CD8-positive, alpha-beta memory T cell (primary cell): ENCODE measurements around the gene FAM163A. TPM values are rescaled to one million over a fixed set of nuclear protein-coding genes. Genes with fewer than 3 reads are reported as not detected.
"Not testable (repeated sequence)": the region's sequence is repeated elsewhere in the genome, so short reads cannot be mapped to it uniquely, and the experiment has no call there.

Experiments used
- CTCF ChIA-PET: fragments of 350-600 bp; sonication (Branson Sonifier 250); formaldehyde crosslinking; loops from one replicate; lab custom pipeline; 2021; ENCODE audit warnings: antibody characterized with exemption; lab: Charles Lee
- POLR2A ChIA-PET: fragments of 350-600 bp; sonication (Branson Sonifier 250); formaldehyde crosslinking; loops from one replicate; lab custom pipeline; 2021; ENCODE audit warnings: antibody characterized with exemption; lab: Charles Lee
- DNase-seq, 5 donors: peaks; one replicate each; pipeline versions ENCODE4 v3.0.0 to v3.0.0-alpha.2; 2020 to 2022; ENCODE audit warnings: mixed read lengths in 1 of 5
- H3K27ac ChIP-seq: one replicate; pipeline ENCODE4 v1.7.0; 2013; ENCODE audit warnings: low read depth, mild to moderate bottlenecking, low read length, moderate library complexity
- H3K27me3 ChIP-seq: 2 replicates; pipeline ENCODE4 v1.7.0; 2013; ENCODE audit warnings: low read length, mild to moderate bottlenecking; ENCODE audit not compliant: insufficient read depth, poor library complexity, severe bottlenecking
- H3K36me3 ChIP-seq: 2 replicates; pipeline ENCODE4 v1.7.0; 2013; ENCODE audit warnings: mild to moderate bottlenecking, low read length, moderate library complexity; ENCODE audit not compliant: insufficient read depth
- H3K4me1 ChIP-seq: 2 replicates; pipeline ENCODE4 v1.7.0; 2013; ENCODE audit warnings: mild to moderate bottlenecking, low read length, moderate library complexity; ENCODE audit not compliant: insufficient read depth
- H3K4me3 ChIP-seq: 2 replicates; pipeline ENCODE4 v1.7.0; 2013; ENCODE audit warnings: mild to moderate bottlenecking, low read length
- H3K9me3 ChIP-seq: 2 replicates; pipeline ENCODE4 v1.7.0; 2013; ENCODE audit warnings: mild to moderate bottlenecking, low read length
- H3K27ac Mint-ChIP-seq, 8 donors: one replicate each; pipeline ENCODE4 v1.8.0; 2020 to 2021; ENCODE audit warnings: mixed read lengths in 8 of 8, mild to moderate bottlenecking in 6 of 8, inconsistent platforms in 3 of 8, moderate library complexity in 3 of 8
- H3K27me3 Mint-ChIP-seq, 2 donors: one replicate each; pipeline ENCODE4 v1.8.0; 2020 to 2021; ENCODE audit warnings: mixed read lengths in 2 of 2, mild to moderate bottlenecking in 1 of 2, moderate library complexity in 1 of 2
- H3K36me3 Mint-ChIP-seq, 3 donors: one replicate each; pipeline ENCODE4 v1.8.0; 2020 to 2021; ENCODE audit warnings: mixed read lengths in 3 of 3, inconsistent platforms in 1 of 3, mild to moderate bottlenecking in 1 of 3
- H3K4me1 Mint-ChIP-seq, 3 donors: one replicate each; pipeline ENCODE4 v1.8.0; 2020 to 2021; ENCODE audit warnings: mixed read lengths in 3 of 3, inconsistent platforms in 1 of 3, mild to moderate bottlenecking in 1 of 3
- H3K4me3 Mint-ChIP-seq, 7 donors: one replicate each; pipeline ENCODE4 v1.8.0; 2020 to 2021; ENCODE audit warnings: mixed read lengths in 7 of 7, mild to moderate bottlenecking in 6 of 7, moderate library complexity in 4 of 7, inconsistent platforms in 2 of 7
- H3K9me3 Mint-ChIP-seq, 5 donors: one replicate each; pipeline ENCODE4 v1.8.0; 2020 to 2022; ENCODE audit warnings: mixed read lengths in 5 of 5, mild to moderate bottlenecking in 3 of 5, moderate library complexity in 2 of 5, inconsistent platforms in 1 of 5
- polyA plus RNA-seq: library from polyadenylated mRNA; unstranded; fragments of 300-500 nt; fragmentation: Illumina TruSeq; gene quantifications from one replicate; pipeline ENCODE4 v1.2.3, GENCODE V29; 2021
- total RNA-seq, 2 experiments: library from RNA; stranded (reverse); gene quantifications; one replicate each; pipeline ENCODE4 v1.2.3, GENCODE V29; 2021

Gene FAM163A
- total RNA-seq = not detected
- polyA plus RNA-seq = not detected

DNA sequence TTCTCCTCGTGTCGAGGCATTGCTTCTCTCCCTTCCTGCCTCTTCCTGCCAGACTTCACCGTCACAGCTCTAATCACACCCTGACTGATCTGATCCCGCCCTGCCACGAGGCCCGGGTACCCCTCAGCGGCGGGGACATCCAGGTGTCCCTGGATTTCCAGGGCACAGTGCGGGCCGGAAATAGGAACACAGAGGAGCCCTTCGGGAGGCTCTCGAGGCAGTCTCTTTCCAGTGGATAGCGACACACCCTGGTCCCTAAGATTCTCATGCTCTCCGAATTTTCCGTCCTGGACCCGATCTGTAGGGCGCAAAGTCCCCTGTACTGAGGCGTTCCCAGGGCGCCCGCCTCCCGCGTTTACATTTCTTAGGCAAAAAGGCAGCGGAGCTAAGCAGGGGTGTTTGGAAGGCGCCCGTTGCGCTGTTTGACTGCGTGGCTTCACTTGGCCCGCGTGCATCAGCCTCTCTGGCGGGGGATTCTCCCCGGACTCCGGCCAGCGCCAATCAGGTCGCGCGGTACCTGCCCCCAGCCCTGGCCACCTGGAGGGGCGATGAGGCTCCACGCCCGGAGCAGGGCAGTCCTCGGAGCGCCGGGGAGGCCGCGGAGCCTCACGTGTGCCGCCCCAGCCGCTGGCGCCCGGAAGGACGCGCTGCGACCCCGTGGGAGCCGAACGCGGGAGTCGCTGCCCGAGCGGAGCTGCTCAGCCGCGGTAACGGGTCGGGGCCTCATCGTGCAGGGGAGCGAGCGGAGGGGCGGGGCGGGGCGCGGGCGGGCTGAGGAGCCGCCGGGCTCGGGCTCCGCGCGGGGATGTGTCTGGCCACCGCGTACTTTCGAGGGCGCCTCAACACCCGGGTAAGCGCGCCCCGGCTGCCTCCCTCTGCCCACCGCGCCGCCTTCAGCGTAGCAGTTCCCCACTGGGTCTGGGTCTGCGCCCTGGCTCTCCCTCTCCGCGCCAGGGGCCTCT is at the start of gene FAM163A:
TSS of gene FAM163A (plus strand) at position 575 of the 962 bp plus-strand sequence. CDS start 69,807 bp downstream, outside the sequence.
- Histone ChIP-seq H3K27me3 (no peaks in the 10 kb centered on the region), H3K4me3 (no peak within 1 kb of the TSS), H3K4me1 (no peaks in the 10 kb centered on the region), H3K9me3 (no peaks in the 10 kb centered on the region), H3K27ac (no peak within 1 kb of the TSS), H3K36me3 (no peaks in the 10 kb centered on the region)
- H3K4me1 Mint-ChIP-seq = peaks cover 9 to 13% (median 10%) of the 10 kb centered on the region in 3 donors
- H3K27me3 Mint-ChIP-seq = peaks cover 42 to 74% of the 10 kb centered on the region in 2 donors
- DNase-seq = no peak
- H3K4me3 Mint-ChIP-seq = peak within 1 kb of the TSS in 6 of 7 donors; percentile 33 to 68 (median 46)
- POLR2A ChIA-PET = no interaction called here
- no peaks in the 10 kb centered on the region for H3K36me3 Mint-ChIP-seq
- H3K9me3 Mint-ChIP-seq = peaks cover 0 to 3% (median 0%) of the 10 kb centered on the region in 5 donors
- peak within 1 kb of the TSS in 1 of 8 donors; percentile 47 for H3K27ac Mint-ChIP-seq
- CTCF ChIA-PET = no interaction called here

- H3K36me3 Mint-ChIP-seq, H3K4me3 ChIP-seq, H3K27ac ChIP-seq, CTCF ChIA-PET, H3K4me1 Mint-ChIP-seq, H3K4me3 Mint-ChIP-seq, H3K4me1 ChIP-seq, H3K27me3 ChIP-seq, H3K36me3 ChIP-seq, H3K27ac Mint-ChIP-seq, H3K9me3 ChIP-seq, POLR2A ChIA-PET, H3K9me3 Mint-ChIP-seq, DNase-seq: not testable (repeated sequence)
- peaks cover 2 to 52% of the 10 kb centered on the region in 2 donors for H3K27me3 Mint-ChIP-seq
These were observed 48.6 kb upstream of the FAM163A start for GRCh38 chr1:179694530-179694929.

GRCh38 chr1:179702946-179703539 is 40.0 kb upstream of the FAM163A start:
- no peaks in the 10 kb centered on the region for H3K36me3 ChIP-seq
- no peak overlapping the region for H3K4me3 ChIP-seq
- no peaks in the 10 kb centered on the region for H3K9me3 ChIP-seq
- Mint-ChIP-seq H3K27me3 (peaks cover 0 to 2% of the 10 kb centered on the region in 2 donors), H3K4me1 (no peaks in the 10 kb centered on the region), H3K9me3 (peaks cover 0 to 2% (median 0%) of the 10 kb centered on the region in 5 donors), H3K27ac (no peak overlapping the region), H3K36me3 (no peaks in the 10 kb centered on the region), H3K4me3 (no peak overlapping the region)
- H3K4me1 ChIP-seq = no peaks in the 10 kb centered on the region
- CTCF ChIA-PET = interaction anchor here (1.1 to 11.8 kb wide), 4 partner anchors 10 to 111 kb away, joined by 3 to 70 read pairs (median 34); no protein-coding TSS in a partner anchor
- no peaks in the 10 kb centered on the region for H3K27me3 ChIP-seq
- POLR2A ChIA-PET = no interaction called here
- H3K27ac ChIP-seq = no peak overlapping the region
- no peak for DNase-seq

- Histone ChIP-seq H3K4me1 (peaks cover 4% of the 10 kb centered on the region), H3K27me3 (no peaks in the 10 kb centered on the region), H3K9me3 (no peaks in the 10 kb centered on the region), H3K36me3 (no peaks in the 10 kb centered on the region), H3K4me3 (no peak overlapping the region), H3K27ac (no peak overlapping the region)
- Mint-ChIP-seq H3K4me1 (peaks cover 0 to 5% (median 5%) of the 10 kb centered on the region in 3 donors), H3K27ac (peak overlapping the region in 2 of 8 donors; percentile 18 to 40), H3K27me3 (peaks cover 0 to 10% of the 10 kb centered on the region in 2 donors), H3K36me3 (no peaks in the 10 kb centered on the region), H3K4me3 (no peak overlapping the region), H3K9me3 (no peaks in the 10 kb centered on the region)
- POLR2A ChIA-PET = no interaction called here
- peak; percentile 25 to 54 (median 31) for DNase-seq
- CTCF ChIA-PET = interaction anchor here (0.7 to 11.8 kb wide), 10 partner anchors 10 to 782 kb away, joined by 3 to 70 read pairs (median 4); no protein-coding TSS in a partner anchor
These were observed 36.7 kb upstream of the FAM163A start for GRCh38 chr1:179706339-179706941.

DNA sequence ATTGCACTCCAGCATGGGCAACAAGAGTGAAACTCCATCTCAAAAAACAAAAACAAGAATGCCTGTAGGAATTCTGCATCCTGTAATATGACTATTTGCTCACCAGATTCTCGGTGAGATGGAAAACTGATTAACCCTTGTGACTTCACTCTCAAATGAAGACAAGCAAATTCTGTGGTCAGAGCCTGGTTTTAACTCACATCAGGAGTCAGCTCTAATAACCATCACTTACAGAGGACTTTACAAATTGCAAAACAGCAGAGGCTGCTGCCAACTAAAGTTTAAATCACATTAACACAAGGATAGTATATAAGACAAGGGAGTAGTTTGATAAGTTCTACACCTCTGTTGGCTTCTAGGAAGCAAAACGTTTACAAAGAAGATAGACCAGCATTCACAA is 35.7 kb upstream of the FAM163A start:
- Mint-ChIP-seq H3K4me3 (no peak overlapping the region), H3K9me3 (peaks cover 0 to 5% (median 0%) of the 10 kb centered on the region in 5 donors), H3K27ac (no peak overlapping the region), H3K36me3 (no peaks in the 10 kb centered on the region), H3K4me1 (peaks cover 0 to 5% (median 5%) of the 10 kb centered on the region in 3 donors), H3K27me3 (peaks cover 0 to 10% of the 10 kb centered on the region in 2 donors)
- Histone ChIP-seq H3K36me3 (no peaks in the 10 kb centered on the region), H3K27ac (no peak overlapping the region), H3K9me3 (no peaks in the 10 kb centered on the region), H3K27me3 (no peaks in the 10 kb centered on the region), H3K4me3 (no peak overlapping the region), H3K4me1 (peaks cover 4% of the 10 kb centered on the region)
- no peak for DNase-seq
- ChIA-PET POLR2A (no interaction called here), CTCF (interaction anchor here (5.1 to 11.8 kb wide), 2 partner anchors 102 to 107 kb away, joined by 62 to 70 read pairs; no protein-coding TSS in a partner anchor)

DNA sequence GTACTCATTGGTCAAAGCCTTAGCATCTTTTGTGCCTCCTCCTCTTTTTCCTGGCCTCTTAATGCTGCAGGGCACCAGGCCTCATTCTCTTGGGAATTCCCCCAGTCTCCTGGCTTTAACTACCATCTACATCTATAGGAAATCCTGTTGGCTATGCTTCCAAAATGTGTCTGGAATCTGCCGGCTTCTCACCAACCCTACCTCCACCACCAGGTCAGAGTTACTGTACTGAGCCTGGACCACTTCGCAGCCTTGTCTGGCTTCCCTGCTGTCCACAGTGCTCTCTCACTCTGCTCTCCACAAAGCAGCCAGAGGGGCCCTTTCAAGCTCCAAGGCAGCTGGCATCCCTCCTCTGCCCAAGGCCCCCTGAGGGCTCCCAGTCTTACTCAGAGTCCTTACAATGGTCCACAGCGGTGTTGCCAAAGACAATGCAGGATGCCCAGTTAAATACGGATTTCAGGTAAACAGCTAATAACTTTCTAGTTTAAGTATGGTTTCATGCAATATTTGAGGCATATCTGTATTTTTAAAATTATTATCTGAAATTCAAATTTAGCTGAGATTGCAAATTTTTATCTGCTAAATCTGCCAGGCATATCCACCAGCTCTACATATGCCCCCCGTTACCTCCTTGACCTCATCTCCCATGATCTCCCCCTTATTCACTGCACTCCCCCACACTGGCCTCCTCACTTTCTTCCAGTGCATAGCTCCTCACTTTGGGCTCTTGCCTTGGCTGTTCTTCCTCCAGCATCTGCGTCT is 34.5 kb upstream of the FAM163A start:
- no peak overlapping the region for H3K4me3 ChIP-seq
- no peak overlapping the region for H3K27ac Mint-ChIP-seq
- peaks cover 5 to 12% (median 6%) of the 10 kb centered on the region in 5 donors for H3K9me3 Mint-ChIP-seq
- CTCF ChIA-PET = interaction anchor here (1.3 to 11.8 kb wide), 2 partner anchors 102 to 106 kb away, joined by 3 to 70 read pairs; no protein-coding TSS in a partner anchor
- no peak overlapping the region for H3K4me3 Mint-ChIP-seq
- H3K27me3 ChIP-seq = no peaks in the 10 kb centered on the region
- H3K27me3 Mint-ChIP-seq = peaks cover 0 to 10% of the 10 kb centered on the region in 2 donors
- H3K4me1 ChIP-seq = peaks cover 4% of the 10 kb centered on the region
- peaks cover 0 to 5% (median 5%) of the 10 kb centered on the region in 3 donors for H3K4me1 Mint-ChIP-seq
- DNase-seq = no peak
- POLR2A ChIA-PET = no interaction called here
- no peaks in the 10 kb centered on the region for H3K9me3 ChIP-seq
- H3K27ac ChIP-seq = no peak overlapping the region
- no peaks in the 10 kb centered on the region for H3K36me3 ChIP-seq
- no peaks in the 10 kb centered on the region for H3K36me3 Mint-ChIP-seq

DNA sequence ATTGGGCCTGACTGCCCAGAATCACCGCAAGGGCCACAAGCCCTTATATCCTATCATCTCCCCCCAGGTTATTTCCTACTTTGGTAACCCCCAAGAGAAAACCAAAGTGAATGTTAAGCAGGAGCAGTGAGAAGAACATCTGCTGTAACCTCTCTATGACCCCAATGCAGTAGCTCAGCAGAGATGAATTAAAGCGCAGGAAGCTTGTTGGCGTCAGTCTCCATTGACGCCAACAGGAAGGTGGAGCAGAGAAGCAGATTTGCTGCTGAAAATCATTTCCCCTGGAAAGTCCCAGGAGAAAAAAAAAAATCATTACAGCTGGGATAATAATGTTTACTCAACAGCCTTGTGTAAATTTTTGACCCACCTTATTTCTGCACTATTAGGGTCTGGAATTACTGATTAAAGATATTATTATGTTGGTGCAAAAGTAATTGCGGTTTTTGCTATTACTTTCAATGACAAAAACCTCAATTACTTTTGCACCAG is 33.2 kb upstream of the FAM163A start:
- H3K9me3 Mint-ChIP-seq = peaks cover 14 to 23% (median 16%) of the 10 kb centered on the region in 5 donors
- POLR2A ChIA-PET = no interaction called here

More for the DNA sequence above, 33.2 kb upstream of the FAM163A start:
- Mint-ChIP-seq H3K4me1 (peaks cover 0 to 5% (median 5%) of the 10 kb centered on the region in 3 donors), H3K36me3 (no peaks in the 10 kb centered on the region), H3K27me3 (peaks cover 0 to 10% of the 10 kb centered on the region in 2 donors), H3K4me3 (no peak overlapping the region), H3K27ac (peak overlapping the region in 2 of 8 donors; percentile 30 to 51)
- Histone ChIP-seq H3K4me1 (peaks cover 4% of the 10 kb centered on the region), H3K27ac (no peak overlapping the region), H3K36me3 (no peaks in the 10 kb centered on the region), H3K4me3 (no peak overlapping the region), H3K9me3 (peaks cover 6% of the 10 kb centered on the region), H3K27me3 (no peaks in the 10 kb centered on the region)
- peak in 3 of 5 donors; percentile 30 to 58 (median 34) for DNase-seq
- CTCF ChIA-PET = interaction anchor here (0.9 to 11.8 kb wide), 3 partner anchors 100 to 105 kb away, joined by 3 to 70 read pairs (median 4); no protein-coding TSS in a partner anchor
